ENCODE measurements around the gene IPO4.

The IPO4 gene

GRCh38 chr14:24149302-24149969 lies 39.2 kb downstream of the IPO4 start:
- H3K4me3 ChIP-seq (ENCODE audit: low read depth, low read length), result no peak overlapping the region

- peak overlapping the region; percentile 94 for H3K4me3 ChIP-seq (ENCODE audit: low read depth, low read length)
These were observed 40.7 kb downstream of the IPO4 start for GRCh38 chr14:24147761-24148428.

GRCh38 chr14:24146978-24147760 lies 41.4 kb downstream of the IPO4 start, which contains the start of gene RNF31:
Gene RNF31 (plus strand): TSS chr14:24147498. CDS start chr14:24147699, 201 bp downstream.
- H3K4me3 ChIP-seq (ENCODE audit: low read depth, low read length), result peak within 1 kb of the TSS; percentile 94

- peak within 1 kb of the TSS; percentile 94 for H3K4me3 ChIP-seq (ENCODE audit: low read depth, low read length)
These were observed 42.1 kb downstream of the IPO4 start, which contains the start of gene PSME2 for GRCh38 chr14:24146453-24146977. Gene PSME2 (minus strand): TSS chr14:24146610. CDS start chr14:24146581, 29 bp downstream.

- H3K4me3 ChIP-seq (ENCODE audit: low read depth, low read length), result peak overlapping the region; percentile 82
These were observed 42.7 kb downstream of the IPO4 start for GRCh38 chr14:24145690-24146452.

- H3K4me3 ChIP-seq (ENCODE audit: low read depth, low read length), result no peak overlapping the region
These were observed 43.4 kb downstream of the IPO4 start for GRCh38 chr14:24145219-24145618.

- no peak overlapping the region for H3K4me3 ChIP-seq (ENCODE audit: low read depth, low read length)
These were observed 44.2 kb downstream of the IPO4 start for GRCh38 chr14:24144451-24144850.

GRCh38 chr14:24143511-24143910 lies 45.1 kb downstream of the IPO4 start:
- H3K4me3 ChIP-seq (ENCODE audit: low read depth, low read length), result no peak overlapping the region

GRCh38 chr14:24141097-24141880 lies 47.3 kb downstream of the IPO4 start, which contains the start of gene EMC9:
Gene EMC9 (minus strand): TSS chr14:24141591. CDS start chr14:24141304, 287 bp downstream.
- peak within 1 kb of the TSS; percentile 99 for H3K4me3 ChIP-seq (ENCODE audit: low read depth, low read length)

GRCh38 chr14:24139272-24139934 lies 49.2 kb downstream of the IPO4 start:
- no peak overlapping the region for H3K4me3 ChIP-seq (ENCODE audit: low read depth, low read length)

GRCh38 chr14:24138396-24139271 lies 50.0 kb downstream of the IPO4 start:
- no peak overlapping the region for H3K4me3 ChIP-seq (ENCODE audit: low read depth, low read length)

GRCh38 chr14:24137529-24138395 lies 50.9 kb downstream of the IPO4 start:
- no peak overlapping the region for H3K4me3 ChIP-seq (ENCODE audit: low read depth, low read length)

GRCh38 chr14:24136684-24137528 lies 51.7 kb downstream of the IPO4 start:
- peak overlapping the region; percentile 76 for H3K4me3 ChIP-seq (ENCODE audit: low read depth, low read length)

GRCh38 chr14:24135834-24136683 lies 52.6 kb downstream of the IPO4 start, which contains the start of gene PSME1:
Gene PSME1 (plus strand): TSS chr14:24136194. CDS start chr14:24136263, 69 bp downstream.
- peak within 1 kb of the TSS; percentile 76 for H3K4me3 ChIP-seq (ENCODE audit: low read depth, low read length)

GRCh38 chr14:24135584-24135833 lies 53.1 kb downstream of the IPO4 start:
- peak overlapping the region; percentile 76 for H3K4me3 ChIP-seq (ENCODE audit: low read depth, low read length)

- no peak overlapping the region for H3K4me3 ChIP-seq (ENCODE audit: low read depth, low read length)
These were observed 54.9 kb downstream of the IPO4 start for GRCh38 chr14:24133735-24134134.
